MM.1S (cell line): Measurements from ENCODE around the gene PTK7.

ENCODE experiments used
- EZH2 ChIP-seq: fragments of 300-600 bp; sonication (generic); optimal IDR thresholded peaks from 2 replicates; pipeline ENCODE3; 2017; ENCODE audit warnings: low read depth, mild to moderate bottlenecking, antibody characterized with exemption, low read length, mixed read lengths
- EZH2phosphoT487 ChIP-seq: fragments of 300-600 bp; sonication (generic); IDR thresholded peaks from 2 replicates; pipeline ENCODE4 v1.6.1; 2018; ENCODE audit warnings: antibody characterized with exemption, low read length
- TF ChIP-seq, protein P1 (sequence below): fragments of 300-600 bp; sonication (generic); IDR thresholded peaks from 2 replicates; pipeline ENCODE4 v1.5.1; 2016; ENCODE audit warnings: antibody characterized with exemption, low read length, mixed read lengths

GRCh38 chr6:43107344-43108062 is 31.4 kb downstream of the PTK7 start:
- TF ChIP-seq, protein P1, sequence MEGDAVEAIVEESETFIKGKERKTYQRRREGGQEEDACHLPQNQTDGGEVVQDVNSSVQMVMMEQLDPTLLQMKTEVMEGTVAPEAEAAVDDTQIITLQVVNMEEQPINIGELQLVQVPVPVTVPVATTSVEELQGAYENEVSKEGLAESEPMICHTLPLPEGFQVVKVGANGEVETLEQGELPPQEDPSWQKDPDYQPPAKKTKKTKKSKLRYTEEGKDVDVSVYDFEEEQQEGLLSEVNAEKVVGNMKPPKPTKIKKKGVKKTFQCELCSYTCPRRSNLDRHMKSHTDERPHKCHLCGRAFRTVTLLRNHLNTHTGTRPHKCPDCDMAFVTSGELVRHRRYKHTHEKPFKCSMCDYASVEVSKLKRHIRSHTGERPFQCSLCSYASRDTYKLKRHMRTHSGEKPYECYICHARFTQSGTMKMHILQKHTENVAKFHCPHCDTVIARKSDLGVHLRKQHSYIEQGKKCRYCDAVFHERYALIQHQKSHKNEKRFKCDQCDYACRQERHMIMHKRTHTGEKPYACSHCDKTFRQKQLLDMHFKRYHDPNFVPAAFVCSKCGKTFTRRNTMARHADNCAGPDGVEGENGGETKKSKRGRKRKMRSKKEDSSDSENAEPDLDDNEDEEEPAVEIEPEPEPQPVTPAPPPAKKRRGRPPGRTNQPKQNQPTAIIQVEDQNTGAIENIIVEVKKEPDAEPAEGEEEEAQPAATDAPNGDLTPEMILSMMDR = no peak
- TF ChIP-seq EZH2phosphoT487 (no peak), EZH2 (no peak)
